K562 (cell line): ENCODE measurements around the gene ZNF358. TPM values are rescaled to one million over a fixed set of nuclear protein-coding genes. Genes with fewer than 3 reads are reported as not detected.
A peak's percentile ranks its signal among the peaks of the same experiment; 100 is the strongest.

Experiments used
- CSDE1 ChIP-seq, 2 experiments: fragments of 450-650 bp; IDR thresholded peaks; 2 replicates each; pipeline ENCODE4 v1.6.1; 2016; ENCODE audit warnings: mild to moderate bottlenecking in 1 of 2
- KHSRP ChIP-seq: fragments of 450-650 bp; IDR thresholded peaks from 2 replicates; pipeline ENCODE4 v1.6.1; 2017
- MEF2A ChIP-seq: IDR thresholded peaks from 2 replicates; pipeline ENCODE4 v1.6.1; 2011; ENCODE audit warnings: low read depth, mild to moderate bottlenecking, low read length, moderate library complexity; ENCODE audit not compliant: control insufficient read depth
- TRIM24 ChIP-seq, 2 experiments: fragments of 450-650 bp; IDR thresholded peaks; 2 replicates each; pipeline ENCODE4 v1.6.1; 2016
- polyA plus RNA-seq, 8 experiments: library from polyadenylated mRNA; depleted of rRNA in 4 of 8; stranded (reverse) in 5 of 8; unstranded in 3 of 8; fragments of >200 nt; fragmentation: Nextera tagmentation in 2 of 8; fragmentation: Illumina TruSeq in 1 of 8; extraction: Ambion mirVana in 2 of 8; extraction: Trizol in 1 of 8; gene quantifications; 2 replicates each; pipeline versions ENCODE4 v1.2.1 to v1.2.3, GENCODE V29; 2011 to 2014; ENCODE audit warnings: inconsistent platforms in 1 of 8, missing spikeins in 1 of 8
- total RNA-seq, 7 experiments: library from RNA; depleted of rRNA in 6 of 7; stranded (reverse); fragments of >200 nt in 6 of 7; fragmentation: Illumina TruSeq in 2 of 7; extraction: Trizol in 2 of 7; gene quantifications; 2 replicates each; pipeline versions ENCODE4 v1.2.1 to v1.2.3, GENCODE V29; 2011 to 2021; ENCODE audit warnings: low replicate concordance in 1 of 7
- TF ChIP-seq, protein P1 (sequence below): fragments of 200-800 bp; sonication (Bioruptor generic); IDR thresholded peaks from 2 replicates; pipeline ENCODE4 v1.6.1; 2017; ENCODE audit warnings: missing genetic modification characterization, missing compliant biosample characterization
- TF ChIP-seq, protein P2 (sequence below): fragments of 250-450 bp; sonication (Bioruptor Pico); IDR thresholded peaks from 2 replicates; pipeline ENCODE4 v1.4.0; 2020; ENCODE audit warnings: mild to moderate bottlenecking
- TF ChIP-seq, protein P3 (sequence below), 2 experiments: fragments of 450-650 bp in 1 of 2; sonication (generic) in 1 of 2; formaldehyde crosslinking in 1 of 2; IDR thresholded peaks; 2 replicates each; pipeline versions ENCODE4 v1.7.1 to v1.9.0; 2016 to 2022; ENCODE audit warnings: inconsistent platforms in 1 of 2, mild to moderate bottlenecking in 1 of 2, missing genetic modification reagents in 1 of 2
- TF ChIP-seq, protein P4 (sequence below): fragments of 250-450 bp; sonication (Bioruptor Pico); IDR thresholded peaks from 2 replicates; pipeline ENCODE4 v1.5.0; 2022; ENCODE audit warnings: mild to moderate bottlenecking
- TF ChIP-seq, protein P5 (sequence below), 2 experiments: fragments of 450-650 bp; conservative IDR thresholded peaks; 2 replicates each; pipeline ENCODE4 v1.6.1; 2017; ENCODE audit warnings: mild to moderate bottlenecking in 2 of 2, moderate library complexity in 2 of 2

ZNF358 gene
- total and polyA plus RNA-seq, 9 of the 15 experiments (the other 6 are each of a cell fraction or from before 2014, with no cell fraction given): 0.04 to 17.2 (median 4.9) TPM

DNA sequence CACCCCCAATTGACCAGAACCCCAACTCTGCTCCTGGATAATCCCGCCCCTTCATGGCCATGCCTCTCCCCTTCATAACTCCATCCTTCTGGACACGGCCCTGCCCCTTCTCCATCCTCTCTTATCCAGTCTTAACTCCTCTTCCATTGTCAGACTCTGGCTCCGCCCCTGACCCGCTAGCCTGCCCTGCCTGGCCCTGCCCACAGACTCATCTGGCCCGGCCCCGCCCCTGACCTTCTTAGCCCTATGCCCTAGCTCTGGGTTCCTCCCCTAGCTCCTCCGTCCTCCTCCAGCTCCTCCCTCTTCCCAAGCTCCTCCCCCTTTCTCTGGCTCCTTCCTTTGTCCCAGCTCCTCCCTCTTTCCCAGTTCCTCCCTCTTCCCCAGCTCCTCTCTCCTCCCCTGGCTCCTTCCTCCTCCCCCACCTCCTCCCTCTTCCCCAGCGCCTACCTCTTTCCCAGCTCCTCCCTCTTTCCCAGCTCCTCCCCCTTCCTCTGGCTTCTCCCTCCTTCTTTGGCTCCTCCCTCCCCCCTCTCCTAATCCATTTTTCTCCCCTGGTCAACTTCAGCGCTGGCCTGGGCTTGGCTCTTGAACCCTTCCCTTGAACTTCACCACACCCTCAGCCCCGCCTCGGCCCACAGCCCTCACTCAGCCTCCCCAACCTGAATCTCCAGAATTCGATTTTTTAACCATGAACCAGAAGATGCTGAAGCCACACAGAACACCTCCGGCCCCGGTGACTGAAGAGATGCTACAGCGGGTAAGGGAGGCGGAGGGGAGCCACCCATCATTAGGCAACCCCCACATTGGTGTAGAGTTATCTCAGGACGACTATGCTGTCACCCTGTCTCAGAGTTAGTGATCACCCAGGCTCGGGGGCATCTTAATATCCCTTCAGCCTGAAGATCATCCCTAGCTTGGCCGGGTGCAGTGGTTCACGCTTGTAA lies 9.2 kb upstream of the ZNF358 start (continued):
- TF ChIP-seq CSDE1 (IDR thresholded peaks at IDR 0.05): no peak
- no peak for TF ChIP-seq KHSRP
- no peak for TF ChIP-seq MEF2A
- TF ChIP-seq, protein P1, sequence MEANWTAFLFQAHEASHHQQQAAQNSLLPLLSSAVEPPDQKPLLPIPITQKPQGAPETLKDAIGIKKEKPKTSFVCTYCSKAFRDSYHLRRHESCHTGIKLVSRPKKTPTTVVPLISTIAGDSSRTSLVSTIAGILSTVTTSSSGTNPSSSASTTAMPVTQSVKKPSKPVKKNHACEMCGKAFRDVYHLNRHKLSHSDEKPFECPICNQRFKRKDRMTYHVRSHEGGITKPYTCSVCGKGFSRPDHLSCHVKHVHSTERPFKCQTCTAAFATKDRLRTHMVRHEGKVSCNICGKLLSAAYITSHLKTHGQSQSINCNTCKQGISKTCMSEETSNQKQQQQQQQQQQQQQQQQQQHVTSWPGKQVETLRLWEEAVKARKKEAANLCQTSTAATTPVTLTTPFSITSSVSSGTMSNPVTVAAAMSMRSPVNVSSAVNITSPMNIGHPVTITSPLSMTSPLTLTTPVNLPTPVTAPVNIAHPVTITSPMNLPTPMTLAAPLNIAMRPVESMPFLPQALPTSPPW: peak; percentile 4; the same call in 1 of the 2 replicates
- TF ChIP-seq, protein P2, sequence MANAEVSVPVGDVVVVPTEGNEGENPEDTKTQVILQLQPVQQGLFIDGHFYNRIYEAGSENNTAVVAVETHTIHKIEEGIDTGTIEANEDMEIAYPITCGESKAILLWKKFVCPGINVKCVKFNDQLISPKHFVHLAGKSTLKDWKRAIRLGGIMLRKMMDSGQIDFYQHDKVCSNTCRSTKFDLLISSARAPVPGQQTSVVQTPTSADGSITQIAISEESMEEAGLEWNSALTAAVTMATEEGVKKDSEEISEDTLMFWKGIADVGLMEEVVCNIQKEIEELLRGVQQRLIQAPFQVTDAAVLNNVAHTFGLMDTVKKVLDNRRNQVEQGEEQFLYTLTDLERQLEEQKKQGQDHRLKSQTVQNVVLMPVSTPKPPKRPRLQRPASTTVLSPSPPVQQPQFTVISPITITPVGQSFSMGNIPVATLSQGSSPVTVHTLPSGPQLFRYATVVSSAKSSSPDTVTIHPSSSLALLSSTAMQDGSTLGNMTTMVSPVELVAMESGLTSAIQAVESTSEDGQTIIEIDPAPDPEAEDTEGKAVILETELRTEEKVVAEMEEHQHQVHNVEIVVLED (CRISPR knock-in tag): no peak
- TF ChIP-seq, protein P3, sequence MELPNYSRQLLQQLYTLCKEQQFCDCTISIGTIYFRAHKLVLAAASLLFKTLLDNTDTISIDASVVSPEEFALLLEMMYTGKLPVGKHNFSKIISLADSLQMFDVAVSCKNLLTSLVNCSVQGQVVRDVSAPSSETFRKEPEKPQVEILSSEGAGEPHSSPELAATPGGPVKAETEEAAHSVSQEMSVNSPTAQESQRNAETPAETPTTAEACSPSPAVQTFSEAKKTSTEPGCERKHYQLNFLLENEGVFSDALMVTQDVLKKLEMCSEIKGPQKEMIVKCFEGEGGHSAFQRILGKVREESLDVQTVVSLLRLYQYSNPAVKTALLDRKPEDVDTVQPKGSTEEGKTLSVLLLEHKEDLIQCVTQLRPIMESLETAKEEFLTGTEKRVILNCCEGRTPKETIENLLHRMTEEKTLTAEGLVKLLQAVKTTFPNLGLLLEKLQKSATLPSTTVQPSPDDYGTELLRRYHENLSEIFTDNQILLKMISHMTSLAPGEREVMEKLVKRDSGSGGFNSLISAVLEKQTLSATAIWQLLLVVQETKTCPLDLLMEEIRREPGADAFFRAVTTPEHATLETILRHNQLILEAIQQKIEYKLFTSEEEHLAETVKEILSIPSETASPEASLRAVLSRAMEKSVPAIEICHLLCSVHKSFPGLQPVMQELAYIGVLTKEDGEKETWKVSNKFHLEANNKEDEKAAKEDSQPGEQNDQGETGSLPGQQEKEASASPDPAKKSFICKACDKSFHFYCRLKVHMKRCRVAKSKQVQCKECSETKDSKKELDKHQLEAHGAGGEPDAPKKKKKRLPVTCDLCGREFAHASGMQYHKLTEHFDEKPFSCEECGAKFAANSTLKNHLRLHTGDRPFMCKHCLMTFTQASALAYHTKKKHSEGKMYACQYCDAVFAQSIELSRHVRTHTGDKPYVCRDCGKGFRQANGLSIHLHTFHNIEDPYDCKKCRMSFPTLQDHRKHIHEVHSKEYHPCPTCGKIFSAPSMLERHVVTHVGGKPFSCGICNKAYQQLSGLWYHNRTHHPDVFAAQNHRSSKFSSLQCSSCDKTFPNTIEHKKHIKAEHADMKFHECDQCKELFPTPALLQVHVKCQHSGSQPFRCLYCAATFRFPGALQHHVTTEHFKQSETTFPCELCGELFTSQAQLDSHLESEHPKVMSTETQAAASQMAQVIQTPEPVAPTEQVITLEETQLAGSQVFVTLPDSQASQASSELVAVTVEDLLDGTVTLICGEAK (IDR thresholded peaks at IDR 0.05): peak; percentile 52; the same call in 1 of the 2 replicates
- TF ChIP-seq, protein P3 (CRISPR knock-in tag; IDR thresholded peaks at IDR 0.05): no peak
- TF ChIP-seq, protein P4, sequence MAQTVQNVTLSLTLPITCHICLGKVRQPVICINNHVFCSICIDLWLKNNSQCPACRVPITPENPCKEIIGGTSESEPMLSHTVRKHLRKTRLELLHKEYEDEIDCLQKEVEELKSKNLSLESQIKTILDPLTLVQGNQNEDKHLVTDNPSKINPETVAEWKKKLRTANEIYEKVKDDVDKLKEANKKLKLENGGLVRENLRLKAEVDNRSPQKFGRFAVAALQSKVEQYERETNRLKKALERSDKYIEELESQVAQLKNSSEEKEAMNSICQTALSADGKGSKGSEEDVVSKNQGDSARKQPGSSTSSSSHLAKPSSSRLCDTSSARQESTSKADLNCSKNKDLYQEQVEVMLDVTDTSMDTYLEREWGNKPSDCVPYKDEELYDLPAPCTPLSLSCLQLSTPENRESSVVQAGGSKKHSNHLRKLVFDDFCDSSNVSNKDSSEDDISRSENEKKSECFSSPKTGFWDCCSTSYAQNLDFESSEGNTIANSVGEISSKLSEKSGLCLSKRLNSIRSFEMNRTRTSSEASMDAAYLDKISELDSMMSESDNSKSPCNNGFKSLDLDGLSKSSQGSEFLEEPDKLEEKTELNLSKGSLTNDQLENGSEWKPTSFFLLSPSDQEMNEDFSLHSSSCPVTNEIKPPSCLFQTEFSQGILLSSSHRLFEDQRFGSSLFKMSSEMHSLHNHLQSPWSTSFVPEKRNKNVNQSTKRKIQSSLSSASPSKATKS (CRISPR knock-in tag): no peak
- TF ChIP-seq, protein P5, sequence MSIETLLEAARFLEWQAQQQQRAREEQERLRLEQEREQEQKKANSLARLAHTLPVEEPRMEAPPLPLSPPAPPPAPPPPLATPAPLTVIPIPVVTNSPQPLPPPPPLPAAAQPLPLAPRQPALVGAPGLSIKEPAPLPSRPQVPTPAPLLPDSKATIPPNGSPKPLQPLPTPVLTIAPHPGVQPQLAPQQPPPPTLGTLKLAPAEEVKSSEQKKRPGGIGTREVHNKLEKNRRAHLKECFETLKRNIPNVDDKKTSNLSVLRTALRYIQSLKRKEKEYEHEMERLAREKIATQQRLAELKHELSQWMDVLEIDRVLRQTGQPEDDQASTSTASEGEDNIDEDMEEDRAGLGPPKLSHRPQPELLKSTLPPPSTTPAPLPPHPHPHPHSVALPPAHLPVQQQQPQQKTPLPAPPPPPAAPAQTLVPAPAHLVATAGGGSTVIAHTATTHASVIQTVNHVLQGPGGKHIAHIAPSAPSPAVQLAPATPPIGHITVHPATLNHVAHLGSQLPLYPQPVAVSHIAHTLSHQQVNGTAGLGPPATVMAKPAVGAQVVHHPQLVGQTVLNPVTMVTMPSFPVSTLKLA (conservative IDR thresholded peaks at IDR 0.05): no peak
- peak; percentile 52 to 57; a peak in 2 of 4 replicates for TF ChIP-seq TRIM24 (IDR thresholded peaks at IDR 0.05)
